ENCODE results near the gene KLK2. TPM values are rescaled to one million over a fixed set of nuclear protein-coding genes. Genes with fewer than 3 reads are reported as not detected.

The KLK2 gene
- total RNA-seq, 1 donor from 2014 or later: not detected

GRCh38 chr19:50875795-50876422 is 2.7 kb downstream of the KLK2 start:
- Mint-ChIP-seq H3K27ac (ENCODE audit: unreplicated experiment) (no peak overlapping the region), H3K36me3 (ENCODE audit: low read depth) (no peaks in the 10 kb centered on the region), H3K27me3 (ENCODE audit: low read depth) (peaks cover 22% of the 10 kb centered on the region), H3K9me3 (ENCODE audit: low read depth) (no peaks in the 10 kb centered on the region), H3K4me3 (ENCODE audit: unreplicated experiment) (no peak overlapping the region), H3K4me1 (ENCODE audit: low read depth) (no peaks in the 10 kb centered on the region)
- no peak for DNase-seq (ENCODE audit: low spot score)
- TF ChIP-seq, protein P1, sequence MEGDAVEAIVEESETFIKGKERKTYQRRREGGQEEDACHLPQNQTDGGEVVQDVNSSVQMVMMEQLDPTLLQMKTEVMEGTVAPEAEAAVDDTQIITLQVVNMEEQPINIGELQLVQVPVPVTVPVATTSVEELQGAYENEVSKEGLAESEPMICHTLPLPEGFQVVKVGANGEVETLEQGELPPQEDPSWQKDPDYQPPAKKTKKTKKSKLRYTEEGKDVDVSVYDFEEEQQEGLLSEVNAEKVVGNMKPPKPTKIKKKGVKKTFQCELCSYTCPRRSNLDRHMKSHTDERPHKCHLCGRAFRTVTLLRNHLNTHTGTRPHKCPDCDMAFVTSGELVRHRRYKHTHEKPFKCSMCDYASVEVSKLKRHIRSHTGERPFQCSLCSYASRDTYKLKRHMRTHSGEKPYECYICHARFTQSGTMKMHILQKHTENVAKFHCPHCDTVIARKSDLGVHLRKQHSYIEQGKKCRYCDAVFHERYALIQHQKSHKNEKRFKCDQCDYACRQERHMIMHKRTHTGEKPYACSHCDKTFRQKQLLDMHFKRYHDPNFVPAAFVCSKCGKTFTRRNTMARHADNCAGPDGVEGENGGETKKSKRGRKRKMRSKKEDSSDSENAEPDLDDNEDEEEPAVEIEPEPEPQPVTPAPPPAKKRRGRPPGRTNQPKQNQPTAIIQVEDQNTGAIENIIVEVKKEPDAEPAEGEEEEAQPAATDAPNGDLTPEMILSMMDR (IDR thresholded peaks at IDR 0.05): no peak

- no peaks in the 10 kb centered on the region for H3K4me1 Mint-ChIP-seq (ENCODE audit: low read depth)
- H3K27ac Mint-ChIP-seq (ENCODE audit: unreplicated experiment): no peak overlapping the region
- H3K27me3 Mint-ChIP-seq (ENCODE audit: low read depth): peaks cover 17% of the 10 kb centered on the region
- TF ChIP-seq, protein P1 (IDR thresholded peaks at IDR 0.05): no peak
- no peak overlapping the region for H3K4me3 Mint-ChIP-seq (ENCODE audit: unreplicated experiment)
- no peaks in the 10 kb centered on the region for H3K9me3 Mint-ChIP-seq (ENCODE audit: low read depth)
- H3K36me3 Mint-ChIP-seq (ENCODE audit: low read depth): no peaks in the 10 kb centered on the region
- no peak for DNase-seq (ENCODE audit: low spot score)
Measured at GRCh38 chr19:50876456-50876855, 3.2 kb downstream of the KLK2 start.

GRCh38 chr19:50877338-50877737 is 4.1 kb downstream of the KLK2 start:
- no peaks in the 10 kb centered on the region for H3K9me3 Mint-ChIP-seq (ENCODE audit: low read depth)
- no peak for DNase-seq (ENCODE audit: low spot score)
- no peaks in the 10 kb centered on the region for H3K4me1 Mint-ChIP-seq (ENCODE audit: low read depth)
- H3K4me3 Mint-ChIP-seq (ENCODE audit: unreplicated experiment): no peak overlapping the region
- TF ChIP-seq, protein P1 (IDR thresholded peaks at IDR 0.05): no peak
- no peaks in the 10 kb centered on the region for H3K36me3 Mint-ChIP-seq (ENCODE audit: low read depth)
- H3K27ac Mint-ChIP-seq (ENCODE audit: unreplicated experiment): no peak overlapping the region
- H3K27me3 Mint-ChIP-seq (ENCODE audit: low read depth): peaks cover 16% of the 10 kb centered on the region

GRCh38 chr19:50878851-50879250 is 5.6 kb downstream of the KLK2 start:
- Mint-ChIP-seq H3K4me1 (ENCODE audit: low read depth) (no peaks in the 10 kb centered on the region), H3K27me3 (ENCODE audit: low read depth) (peaks cover 13% of the 10 kb centered on the region), H3K36me3 (ENCODE audit: low read depth) (no peaks in the 10 kb centered on the region), H3K4me3 (ENCODE audit: unreplicated experiment) (no peak overlapping the region), H3K9me3 (ENCODE audit: low read depth) (no peaks in the 10 kb centered on the region), H3K27ac (ENCODE audit: unreplicated experiment) (no peak overlapping the region)
- TF ChIP-seq, protein P1 (IDR thresholded peaks at IDR 0.05): no peak
- no peak for DNase-seq (ENCODE audit: low spot score)

GRCh38 chr19:50880241-50880640 is 7.0 kb downstream of the KLK2 start:
- Mint-ChIP-seq H3K27ac (ENCODE audit: unreplicated experiment) (no peak overlapping the region), H3K4me1 (ENCODE audit: low read depth) (no peaks in the 10 kb centered on the region), H3K27me3 (ENCODE audit: low read depth) (peaks cover 15% of the 10 kb centered on the region), H3K36me3 (ENCODE audit: low read depth) (no peaks in the 10 kb centered on the region), H3K9me3 (ENCODE audit: low read depth) (no peaks in the 10 kb centered on the region), H3K4me3 (ENCODE audit: unreplicated experiment) (no peak overlapping the region)
- DNase-seq (ENCODE audit: low spot score): no peak
- TF ChIP-seq, protein P1 (IDR thresholded peaks at IDR 0.05): no peak

All from chondrocyte (in vitro differentiated cells).